Gastroesophageal sphincter (tissue), 4 donors: Measurements from ENCODE around the gene STAG3. TPM values are rescaled to one million over a fixed set of nuclear protein-coding genes. Genes with fewer than 3 reads are reported as not detected.
"Not testable (repeated sequence)": the region's sequence is repeated elsewhere in the genome, so short reads cannot be mapped to it uniquely, and the experiment has no call there.

Experiments
- ATAC-seq: fragments of 150-250 bp; one replicate; pipeline ENCODE4 v1.9.1; 2016; ENCODE audit warnings: mild to moderate bottlenecking, moderate library complexity
- H3K27ac ChIP-seq, 4 donors: fragments of 200-600 bp; sonication (generic) in 3 of 4; 1 replicate in 3 of 4; 2 replicates in 1 of 4; pipeline ENCODE4 v1.5.1; 2016 to 2019
- H3K27me3 ChIP-seq: fragments of 200-600 bp; sonication (generic); one replicate; pipeline ENCODE4 v1.5.1; 2019
- H3K36me3 ChIP-seq, 2 donors: fragments of 200-600 bp; sonication (generic); one replicate each; pipeline ENCODE4 v1.5.1; 2019; ENCODE audit warnings: control low read depth in 1 of 2
- H3K4me1 ChIP-seq, 3 donors: fragments of 200-600 bp; sonication (generic); 1 replicate in 2 of 3; 2 replicates in 1 of 3; pipeline ENCODE4 v1.5.1; 2016 to 2019; ENCODE audit warnings: control low read depth in 2 of 3
- H3K4me3 ChIP-seq, 2 donors: fragments of 200-600 bp; sonication (generic); one replicate each; pipeline ENCODE4 v1.5.1; 2019; ENCODE audit warnings: mild to moderate bottlenecking in 1 of 2, moderate library complexity in 1 of 2
- H3K9me3 ChIP-seq, 3 donors: fragments of 200-600 bp; sonication (generic); one replicate each; pipeline ENCODE4 v1.5.1; 2017 to 2019; ENCODE audit warnings: control low read depth in 2 of 3
- CTCF ChIP-seq, 4 experiments: fragments of 200-600 bp in 2 of 4; fragments of 450-650 bp in 2 of 4; sonication (generic) in 1 of 4; IDR thresholded peaks; one replicate each; pipeline ENCODE4 v1.5.1; 2017 to 2019; ENCODE audit warnings: antibody characterized with exemption in 4 of 4, mild to moderate bottlenecking in 2 of 4, moderate library complexity in 2 of 4
- EP300 ChIP-seq: sonication (generic); formaldehyde crosslinking; IDR thresholded peaks from one replicate; pipeline ENCODE4 v1.6.1; 2017; ENCODE audit warnings: antibody characterized with exemption, mild to moderate bottlenecking
- POLR2A ChIP-seq, 2 donors: fragments of 450-650 bp; IDR thresholded peaks; one replicate each; pipeline ENCODE4 v1.6.1; 2017; ENCODE audit warnings: antibody characterized with exemption in 2 of 2, mild to moderate bottlenecking in 2 of 2, moderate library complexity in 1 of 2
- POLR2AphosphoS5 ChIP-seq: sonication (generic); formaldehyde crosslinking; IDR thresholded peaks from one replicate; pipeline ENCODE4 v1.6.1; 2017; ENCODE audit warnings: antibody characterized with exemption
- WGBS, 2 donors: methylation state at CpG; one replicate each; pipeline ENCODE4 v1.1.5; 2018; ENCODE audit warnings: low coverage in 1 of 2; 5-methylcytosine and 5-hydroxymethylcytosine counted together
- total RNA-seq, 4 donors: library from RNA; depleted of rRNA; stranded (reverse); fragments of >200 nt; gene quantifications; one replicate each; pipeline ENCODE4 v1.1.0, GENCODE V29; 2016

Gene STAG3
- total RNA-seq = under 1 TPM in 1 of 4 donors, not detected in 3; 0.47 TPM

GRCh38 chr7:100177045-100178001 is at the start of gene STAG3, which contains the start of gene GPC2:
Gene STAG3 (plus strand): TSS chr7:100177918. CDS start chr7:100180557, 2,639 bp downstream.
Gene GPC2 (minus strand): TSS chr7:100177381. CDS start chr7:100177199, 182 bp downstream.
- Histone ChIP-seq H3K9me3 (no peaks in the 10 kb centered on the region), H3K4me3 (peak within 1 kb of the TSS; percentile 12 to 48), H3K36me3 (no peaks in the 10 kb centered on the region), H3K27ac (peak within 1 kb of the TSS in 3 of 4 donors; percentile 48 to 69 (median 63)), H3K4me1 (peaks cover 0 to 21% (median 6%) of the 10 kb centered on the region in 3 donors), H3K27me3 (peaks cover 22% of the 10 kb centered on the region)
- WGBS, 2 donors = 0% methylated on average over 1 of the region's 78 CpGs; no CpG with 5 or more reads in 1 of the 2 donors
- no peak for TF ChIP-seq POLR2AphosphoS5
- TF ChIP-seq POLR2A (IDR thresholded peaks at IDR 0.05) = no peak
- TF ChIP-seq EP300 = no peak
- no peak for TF ChIP-seq CTCF (IDR thresholded peaks at IDR 0.05)
- peak; percentile 96 for ATAC-seq

GRCh38 chr7:100128637-100128963 is 49.1 kb upstream of the STAG3 start:
- H3K36me3 ChIP-seq = peaks cover 0 to 9% of the 10 kb centered on the region in 2 donors
- H3K4me1 ChIP-seq = peaks cover 0 to 51% (median 17%) of the 10 kb centered on the region in 3 donors
- no peak for ATAC-seq
- WGBS, 2 donors = 29 to 63% methylated on average over 1 of the region's 1 CpG
- H3K4me3 ChIP-seq = no peak overlapping the region
- no peaks in the 10 kb centered on the region for H3K27me3 ChIP-seq
- H3K27ac ChIP-seq = peak overlapping the region in 2 of 4 donors; percentile 94 to 98
- H3K9me3 ChIP-seq = no peaks in the 10 kb centered on the region
- no peak for TF ChIP-seq POLR2A (IDR thresholded peaks at IDR 0.05)
- TF ChIP-seq POLR2AphosphoS5 = no peak
- TF ChIP-seq EP300 = no peak
- TF ChIP-seq CTCF (IDR thresholded peaks at IDR 0.05) = no peak

- not testable (repeated sequence) for H3K27me3 ChIP-seq, H3K4me3 ChIP-seq, ATAC-seq, H3K27ac ChIP-seq, H3K9me3 ChIP-seq, H3K36me3 ChIP-seq
- WGBS, 2 donors = 86 to 100% methylated on average over 1 of the region's 1 CpG
- H3K4me1 ChIP-seq = peaks cover 0 to 40% (median 17%) of the 10 kb centered on the region in 3 donors
Observed at GRCh38 chr7:100130220-100130607, 47.5 kb upstream of the STAG3 start.

- 8 to 9% methylated on average over 17 to 22 of the region's 24 CpGs for WGBS, 2 donors
- Histone ChIP-seq H3K27ac (no peak overlapping the region), H3K4me1 (peaks cover 0 to 34% (median 13%) of the 10 kb centered on the region in 3 donors), H3K36me3 (no peaks in the 10 kb centered on the region), H3K4me3 (peak overlapping the region in 1 of 2 donors; percentile 23), H3K27me3 (no peaks in the 10 kb centered on the region), H3K9me3 (no peaks in the 10 kb centered on the region)
- TF ChIP-seq EP300 (no peak), CTCF (IDR thresholded peaks at IDR 0.05) (peak in 3 of 4 experiments; percentile 77 to 88 (median 80))
- ATAC-seq = no peak
Observed at GRCh38 chr7:100130608-100131453, 46.9 kb upstream of the STAG3 start.

- no peak overlapping the region for H3K27ac ChIP-seq
- no peak for ATAC-seq
- no peaks in the 10 kb centered on the region for H3K27me3 ChIP-seq
- H3K36me3 ChIP-seq = no peaks in the 10 kb centered on the region
- 46 to 48% methylated on average over 4 to 5 of the region's 7 CpGs for WGBS, 2 donors
- no peaks in the 10 kb centered on the region for H3K9me3 ChIP-seq
- H3K4me1 ChIP-seq = peaks cover 0 to 26% (median 7%) of the 10 kb centered on the region in 3 donors
- H3K4me3 ChIP-seq = no peak overlapping the region
- TF ChIP-seq CTCF (IDR thresholded peaks at IDR 0.05) (no peak), EP300 (no peak), POLR2A (IDR thresholded peaks at IDR 0.05) (no peak), POLR2AphosphoS5 (no peak)
Observed at GRCh38 chr7:100132126-100132525, 45.6 kb upstream of the STAG3 start.
